Measurements from ENCODE around the gene EIF3B.
"Not testable (repeated sequence)": the region's sequence is repeated elsewhere in the genome, so short reads cannot be mapped to it uniquely, and the experiment has no call there.

EIF3B gene

DNA sequence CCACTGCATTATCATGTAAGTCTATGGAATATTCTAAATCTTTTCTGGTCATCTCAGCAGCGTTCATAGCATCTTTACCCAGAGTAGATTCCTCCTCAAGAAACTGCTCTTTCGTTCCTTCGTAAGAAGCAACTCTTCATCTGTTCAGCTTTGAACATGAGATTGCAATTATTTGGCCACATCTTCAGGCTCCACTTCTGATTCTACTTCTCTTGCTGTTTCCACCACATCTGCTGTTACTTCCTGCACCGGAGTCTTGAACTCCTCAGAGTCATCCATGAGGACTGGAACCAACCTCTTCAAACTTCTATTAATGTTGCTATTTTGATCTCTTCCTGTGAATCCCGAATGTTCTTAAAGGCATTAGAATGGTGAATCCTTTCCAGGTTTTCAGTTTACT is 61.4 kb downstream of the EIF3B start:
- Histone ChIP-seq H3K36me3 (ENCODE audit: control insufficient read depth, insufficient read depth, low read length) (no peaks in the 10 kb centered on the region), H3K4me1 (ENCODE audit: control insufficient read depth, insufficient read depth, low read length, poor library complexity, severe bottlenecking) (no peaks in the 10 kb centered on the region), H3K27ac (ENCODE audit: low read depth, low read length, severe bottlenecking) (no peak overlapping the region), H3K9me3 (ENCODE audit: control insufficient read depth, low read length) (no peaks in the 10 kb centered on the region), H3K4me3 (ENCODE audit: extremely low read depth, insufficient read depth, low read length, poor library complexity, severe bottlenecking) (no peak overlapping the region)
- 86 to 96% methylated on average over 4 to 5 of the region's 5 CpGs for WGBS, 2 experiments (ENCODE audit: insufficient coverage in 2 of 2)

DNA sequence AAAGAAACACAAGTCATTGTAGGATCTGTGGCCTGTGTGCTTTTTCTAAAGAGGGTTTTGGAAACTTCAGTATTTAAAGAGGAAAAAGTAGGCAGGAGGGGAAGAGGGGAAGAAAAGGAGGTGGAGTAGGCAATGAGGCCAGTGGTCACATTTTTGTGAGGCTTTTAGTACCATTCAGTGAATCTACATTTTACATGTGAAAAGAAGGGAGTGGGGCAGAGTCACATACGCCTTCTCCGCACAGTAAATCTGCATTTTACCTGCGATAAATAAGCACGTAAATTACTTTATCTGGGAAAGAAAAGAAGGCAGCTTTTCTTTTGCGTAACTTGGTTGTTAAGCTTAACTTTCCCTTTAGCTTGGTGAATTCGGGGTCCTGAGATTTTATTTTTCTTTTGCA is 62.0 kb downstream of the EIF3B start:
- H3K4me3 ChIP-seq (ENCODE audit: extremely low read depth, insufficient read depth, low read length, poor library complexity, severe bottlenecking): no peak overlapping the region
- no peaks in the 10 kb centered on the region for H3K9me3 ChIP-seq (ENCODE audit: control insufficient read depth, low read length)
- H3K4me1 ChIP-seq (ENCODE audit: control insufficient read depth, insufficient read depth, low read length, poor library complexity, severe bottlenecking): no peaks in the 10 kb centered on the region
- no peaks in the 10 kb centered on the region for H3K36me3 ChIP-seq (ENCODE audit: control insufficient read depth, insufficient read depth, low read length)
- WGBS, 2 experiments (ENCODE audit: insufficient coverage in 2 of 2): 94 to 95% methylated on average over 6 of the region's 6 CpGs
- H3K27ac ChIP-seq (ENCODE audit: low read depth, low read length, severe bottlenecking): no peak overlapping the region

DNA sequence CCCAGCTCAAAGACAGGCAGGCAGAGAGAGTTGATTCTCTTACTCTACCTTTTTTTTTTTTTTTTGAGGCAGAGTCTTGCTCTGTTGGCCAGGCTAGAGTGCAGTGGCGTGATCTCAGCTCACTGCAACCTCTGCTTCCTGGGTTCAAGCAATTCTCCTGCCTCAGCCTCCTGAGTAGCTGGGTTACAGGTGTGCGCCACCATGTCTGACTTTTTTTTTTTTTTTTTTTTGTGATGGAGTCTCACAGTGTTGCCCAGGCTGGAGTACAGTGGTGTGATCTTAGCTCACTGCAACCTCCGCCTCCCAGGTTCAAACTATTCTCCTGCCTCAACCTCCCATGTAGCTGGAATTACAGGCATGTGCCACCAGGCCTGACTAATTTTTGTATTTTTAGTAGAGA is 62.6 kb downstream of the EIF3B start:
- not testable (repeated sequence) for H3K4me1 ChIP-seq (ENCODE audit: control insufficient read depth, insufficient read depth, low read length, poor library complexity, severe bottlenecking); H3K36me3 ChIP-seq (ENCODE audit: control insufficient read depth, insufficient read depth, low read length); H3K27ac ChIP-seq (ENCODE audit: low read depth, low read length, severe bottlenecking); H3K9me3 ChIP-seq (ENCODE audit: control insufficient read depth, low read length); H3K4me3 ChIP-seq (ENCODE audit: extremely low read depth, insufficient read depth, low read length, poor library complexity, severe bottlenecking)
- 100% methylated on average over 1 to 2 of the region's 3 CpGs for WGBS, 2 experiments (ENCODE audit: insufficient coverage in 2 of 2)

DNA sequence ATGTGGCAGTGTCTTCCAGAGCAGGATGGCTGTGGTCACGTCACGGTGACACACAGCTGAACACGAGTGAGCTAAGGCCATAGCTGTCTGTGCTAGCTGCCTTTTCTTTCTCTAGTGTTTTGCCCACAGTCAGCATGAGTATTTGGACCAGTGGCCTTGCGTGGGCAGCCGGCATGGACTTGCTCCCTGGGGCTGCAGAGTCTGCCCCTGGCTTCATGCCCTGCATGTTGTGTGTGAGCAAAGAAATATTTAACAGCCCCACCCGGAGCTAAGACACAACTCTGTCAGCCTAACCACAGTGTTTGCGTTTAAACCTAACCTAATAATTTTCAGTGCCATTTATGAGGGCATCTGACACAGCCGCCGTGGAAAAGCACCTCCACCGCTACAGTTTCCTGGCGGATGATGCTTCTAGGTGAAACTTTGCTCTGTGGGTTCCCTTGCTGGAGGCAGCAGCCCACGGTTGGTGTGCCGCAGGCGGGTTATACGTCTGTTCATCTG is 63.4 kb downstream of the EIF3B start:
- no peaks in the 10 kb centered on the region for H3K4me1 ChIP-seq (ENCODE audit: control insufficient read depth, insufficient read depth, low read length, poor library complexity, severe bottlenecking)
- H3K27ac ChIP-seq (ENCODE audit: low read depth, low read length, severe bottlenecking): no peak overlapping the region
- no peaks in the 10 kb centered on the region for H3K9me3 ChIP-seq (ENCODE audit: control insufficient read depth, low read length)
- H3K36me3 ChIP-seq (ENCODE audit: control insufficient read depth, insufficient read depth, low read length): no peaks in the 10 kb centered on the region
- H3K4me3 ChIP-seq (ENCODE audit: extremely low read depth, insufficient read depth, low read length, poor library complexity, severe bottlenecking): no peak overlapping the region
- 95 to 96% methylated on average over 14 to 15 of the region's 15 CpGs for WGBS, 2 experiments (ENCODE audit: insufficient coverage in 2 of 2)

DNA sequence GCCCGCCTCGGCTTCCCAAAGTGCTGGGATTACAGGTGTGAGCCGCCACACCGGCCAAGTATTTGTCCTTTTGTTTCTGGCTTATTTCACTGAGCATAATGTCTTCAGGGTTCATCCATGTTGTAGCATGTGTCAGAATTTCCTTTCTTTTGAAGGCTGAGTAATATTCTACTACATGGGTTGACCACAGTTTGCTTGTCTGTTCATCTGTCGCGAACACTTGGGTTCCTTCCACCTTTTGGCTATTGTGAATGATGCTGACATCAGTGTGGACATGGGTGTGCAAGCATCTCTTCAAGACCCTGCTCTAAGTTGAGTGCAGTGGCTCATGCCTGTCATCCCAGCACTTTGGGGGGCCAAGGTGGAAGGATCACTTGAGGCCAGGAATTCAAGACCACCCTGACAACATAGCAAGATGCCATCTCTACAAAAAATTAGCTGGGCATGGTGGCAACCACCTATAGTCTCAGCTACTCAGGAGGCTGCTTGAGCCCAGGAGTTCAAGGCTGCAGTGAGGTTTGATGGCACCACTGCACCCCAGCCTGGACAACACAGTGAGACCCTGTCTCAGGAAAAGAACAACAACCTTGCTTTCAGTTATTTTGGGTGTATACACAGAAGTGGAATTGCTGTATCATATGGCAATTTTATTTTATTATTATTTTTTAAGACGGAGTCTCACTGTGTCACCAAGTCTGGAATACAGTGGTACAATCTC is 65.7 kb downstream of the EIF3B start:
- Histone ChIP-seq H3K27ac (ENCODE audit: low read depth, low read length, severe bottlenecking) (no peak overlapping the region), H3K4me1 (ENCODE audit: control insufficient read depth, insufficient read depth, low read length, poor library complexity, severe bottlenecking) (no peaks in the 10 kb centered on the region), H3K36me3 (ENCODE audit: control insufficient read depth, insufficient read depth, low read length) (no peaks in the 10 kb centered on the region), H3K9me3 (ENCODE audit: control insufficient read depth, low read length) (no peaks in the 10 kb centered on the region), H3K4me3 (ENCODE audit: extremely low read depth, insufficient read depth, low read length, poor library complexity, severe bottlenecking) (no peak overlapping the region)
- 92 to 100% methylated on average over 4 to 6 of the region's 7 CpGs for WGBS, 2 experiments (ENCODE audit: insufficient coverage in 2 of 2)

DNA sequence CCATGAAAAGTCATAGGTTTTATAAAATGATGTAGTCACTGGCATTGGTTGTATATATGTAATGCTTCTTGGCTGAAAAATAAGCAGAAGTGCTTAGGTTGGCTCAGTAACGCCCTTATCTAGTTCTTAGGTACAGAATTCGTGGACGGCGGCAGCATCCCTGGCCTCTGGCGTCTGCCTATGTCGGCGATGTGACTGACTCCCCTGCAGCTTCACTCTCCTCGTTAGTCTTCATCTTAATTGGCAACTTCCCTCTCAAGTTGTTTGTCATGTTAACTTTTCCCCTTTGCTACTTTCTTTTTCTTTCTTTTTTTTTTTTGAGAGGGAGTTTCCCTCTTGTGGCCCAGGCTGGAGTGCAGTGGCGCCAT is 67.3 kb downstream of the EIF3B start:
- H3K4me1 ChIP-seq (ENCODE audit: control insufficient read depth, insufficient read depth, low read length, poor library complexity, severe bottlenecking): no peaks in the 10 kb centered on the region
- H3K27ac ChIP-seq (ENCODE audit: low read depth, low read length, severe bottlenecking): no peak overlapping the region
- no peaks in the 10 kb centered on the region for H3K9me3 ChIP-seq (ENCODE audit: control insufficient read depth, low read length)
- no peak overlapping the region for H3K4me3 ChIP-seq (ENCODE audit: extremely low read depth, insufficient read depth, low read length, poor library complexity, severe bottlenecking)
- 88 to 98% methylated on average over 8 of the region's 9 CpGs for WGBS, 2 experiments (ENCODE audit: insufficient coverage in 2 of 2)
- no peaks in the 10 kb centered on the region for H3K36me3 ChIP-seq (ENCODE audit: control insufficient read depth, insufficient read depth, low read length)

DNA sequence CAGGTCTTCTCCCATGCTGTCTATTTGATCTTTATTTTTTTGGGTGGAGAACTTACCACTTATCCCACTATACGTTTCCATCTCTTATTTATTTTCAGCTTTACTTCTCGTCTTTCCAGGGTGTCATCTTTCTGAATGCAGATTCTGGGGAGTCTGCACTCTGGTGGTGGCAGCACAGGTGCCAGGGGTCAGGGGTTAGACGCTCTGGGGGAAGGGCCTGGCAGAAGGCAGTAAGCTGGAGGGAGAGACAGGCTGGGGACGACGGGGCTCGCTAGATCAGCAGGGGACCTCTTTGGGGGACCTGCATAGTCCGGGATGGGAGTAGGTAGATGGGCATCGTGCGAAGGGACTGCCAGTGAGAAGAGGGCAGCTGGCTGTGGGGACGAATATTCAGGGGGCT is 71.1 kb downstream of the EIF3B start:
- no peak overlapping the region for H3K4me3 ChIP-seq (ENCODE audit: extremely low read depth, insufficient read depth, low read length, poor library complexity, severe bottlenecking)
- no peaks in the 10 kb centered on the region for H3K4me1 ChIP-seq (ENCODE audit: control insufficient read depth, insufficient read depth, low read length, poor library complexity, severe bottlenecking)
- H3K9me3 ChIP-seq (ENCODE audit: control insufficient read depth, low read length): peaks cover 4% of the 10 kb centered on the region
- no peaks in the 10 kb centered on the region for H3K36me3 ChIP-seq (ENCODE audit: control insufficient read depth, insufficient read depth, low read length)
- WGBS, 2 experiments (ENCODE audit: insufficient coverage in 2 of 2): 79 to 87% methylated on average over 6 to 8 of the region's 10 CpGs
- no peak overlapping the region for H3K27ac ChIP-seq (ENCODE audit: low read depth, low read length, severe bottlenecking)
